GM20431 (cell line): ENCODE data around the gene TAS1R3.

Experiments used
- in situ Hi-C: fragments of 300-500 bp; cut with MseI, MboI; formaldehyde crosslinking; loops from one replicate; pipeline ENCODE4 v1.15.0; 2020; ENCODE audit warnings: low sequenced_read_pairs; ENCODE audit not compliant: unreplicated experiment

TAS1R3 gene

DNA sequence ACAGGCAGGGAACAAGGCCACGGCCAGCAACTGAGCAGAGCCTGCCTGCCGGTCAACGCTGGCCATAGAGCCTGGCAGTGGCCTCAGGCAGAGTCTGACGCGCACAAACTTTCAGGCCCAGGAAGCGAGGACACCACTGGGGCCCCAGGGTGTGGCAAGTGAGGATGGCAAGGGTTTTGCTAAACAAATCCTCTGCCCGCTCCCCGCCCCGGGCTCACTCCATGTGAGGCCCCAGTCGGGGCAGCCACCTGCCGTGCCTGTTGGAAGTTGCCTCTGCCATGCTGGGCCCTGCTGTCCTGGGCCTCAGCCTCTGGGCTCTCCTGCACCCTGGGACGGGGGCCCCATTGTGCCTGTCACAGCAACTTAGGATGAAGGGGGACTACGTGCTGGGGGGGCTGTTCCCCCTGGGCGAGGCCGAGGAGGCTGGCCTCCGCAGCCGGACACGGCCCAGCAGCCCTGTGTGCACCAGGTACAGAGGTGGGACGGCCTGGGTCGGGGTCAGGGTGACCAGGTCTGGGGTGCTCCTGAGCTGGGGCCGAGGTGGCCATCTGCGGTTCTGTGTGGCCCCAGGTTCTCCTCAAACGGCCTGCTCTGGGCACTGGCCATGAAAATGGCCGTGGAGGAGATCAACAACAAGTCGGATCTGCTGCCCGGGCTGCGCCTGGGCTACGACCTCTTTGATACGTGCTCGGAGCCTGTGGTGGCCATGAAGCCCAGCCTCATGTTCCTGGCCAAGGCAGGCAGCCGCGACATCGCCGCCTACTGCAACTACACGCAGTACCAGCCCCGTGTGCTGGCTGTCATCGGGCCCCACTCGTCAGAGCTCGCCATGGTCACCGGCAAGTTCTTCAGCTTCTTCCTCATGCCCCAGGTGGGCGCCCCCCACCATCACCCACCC is at the start of gene TAS1R3:
Gene TAS1R3, plus strand, starts transcription at position 213 of the 898 bp plus-strand sequence. Its CDS starts 66 bp downstream, at position 279.
- in situ Hi-C loops: no loop called here

- in situ Hi-C loops: no loop called here
Observed at GRCh38 chr1:1281533-1282321, 49.4 kb upstream of the TAS1R3 start.

DNA sequence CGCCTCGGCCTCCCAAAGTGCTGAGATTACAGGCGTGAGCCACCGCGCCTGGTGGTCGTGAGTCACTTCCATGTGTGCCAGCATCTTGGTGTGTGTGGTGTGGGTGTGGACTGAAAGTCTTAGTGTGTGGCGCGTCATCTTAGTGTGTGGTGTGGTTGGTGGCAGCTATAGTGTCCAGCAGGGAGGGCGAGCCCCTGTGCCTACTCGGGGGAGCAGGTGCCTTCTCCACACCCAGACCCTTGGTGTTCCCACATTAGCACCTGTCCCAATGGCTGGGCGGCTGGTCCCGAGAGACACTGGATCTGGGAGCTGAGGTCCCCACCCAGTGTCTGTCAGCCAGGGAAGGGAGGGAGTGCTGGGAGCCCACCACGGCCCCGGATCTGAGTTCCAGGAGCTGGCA is 48.1 kb upstream of the TAS1R3 start:
- in situ Hi-C loops: no loop called here

DNA sequence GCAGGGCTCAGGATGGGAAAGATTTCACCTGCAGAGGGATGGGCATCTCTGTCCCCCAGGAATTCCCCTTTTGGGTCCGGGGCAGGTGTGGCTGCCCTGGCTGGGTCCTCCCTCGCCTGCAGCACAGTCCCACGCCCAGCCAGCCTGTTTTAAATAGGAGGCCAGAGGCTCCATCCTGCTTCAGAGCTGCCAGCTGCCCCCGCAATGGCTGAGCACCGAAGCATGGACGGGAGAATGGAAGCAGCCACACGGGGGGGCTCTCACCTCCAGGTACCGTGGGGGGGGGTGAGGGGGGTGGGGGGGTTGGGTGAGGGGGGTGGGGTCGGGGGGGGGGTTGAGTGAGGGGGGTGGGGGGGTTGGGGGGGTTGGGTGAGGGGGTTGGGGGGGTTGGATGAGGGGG is 47.3 kb upstream of the TAS1R3 start:
- in situ Hi-C loops: no loop called here

DNA sequence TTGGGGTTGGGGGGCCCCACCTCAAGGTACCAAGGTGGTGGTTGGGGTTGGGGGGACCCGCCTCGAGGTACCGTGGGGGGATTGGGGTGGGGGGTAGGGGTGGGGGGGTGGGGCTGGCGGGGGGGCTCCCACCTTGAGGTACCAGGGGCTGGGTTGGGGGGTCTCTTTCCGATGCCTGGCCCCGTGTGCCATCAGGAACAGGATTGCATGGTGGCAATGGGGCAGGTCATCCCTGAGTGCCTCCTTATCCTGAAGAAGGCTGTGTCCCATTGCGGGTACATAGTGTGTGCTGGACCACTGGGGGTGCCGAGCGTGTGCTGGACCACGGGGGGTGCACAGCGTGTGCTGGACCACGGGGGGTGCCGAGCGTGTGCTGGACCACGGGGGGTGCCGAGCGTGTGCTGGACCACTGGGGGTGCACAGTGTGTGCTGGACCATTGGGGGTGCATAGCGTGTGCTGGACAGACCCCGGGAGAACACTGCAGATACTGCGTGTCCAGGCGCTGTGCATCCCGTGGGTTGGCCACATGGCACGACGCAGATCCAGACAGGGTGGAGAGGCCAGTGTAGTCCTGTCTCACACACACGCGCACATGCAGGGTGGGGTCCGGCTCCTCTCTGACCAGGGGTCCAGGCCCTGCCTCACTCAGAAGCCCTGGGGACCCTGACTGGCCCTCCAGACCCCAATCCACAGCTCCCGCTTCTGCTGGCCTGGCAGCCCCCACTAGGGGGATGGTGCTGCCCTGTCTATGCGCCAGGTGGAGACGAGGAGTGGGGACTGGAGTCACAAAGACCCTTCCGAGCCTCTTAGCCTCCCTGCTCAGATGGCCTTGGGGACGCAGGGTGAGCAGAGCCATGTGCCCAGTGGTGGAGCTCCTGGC is 46.6 kb upstream of the TAS1R3 start:
- in situ Hi-C loops: no loop called here

DNA sequence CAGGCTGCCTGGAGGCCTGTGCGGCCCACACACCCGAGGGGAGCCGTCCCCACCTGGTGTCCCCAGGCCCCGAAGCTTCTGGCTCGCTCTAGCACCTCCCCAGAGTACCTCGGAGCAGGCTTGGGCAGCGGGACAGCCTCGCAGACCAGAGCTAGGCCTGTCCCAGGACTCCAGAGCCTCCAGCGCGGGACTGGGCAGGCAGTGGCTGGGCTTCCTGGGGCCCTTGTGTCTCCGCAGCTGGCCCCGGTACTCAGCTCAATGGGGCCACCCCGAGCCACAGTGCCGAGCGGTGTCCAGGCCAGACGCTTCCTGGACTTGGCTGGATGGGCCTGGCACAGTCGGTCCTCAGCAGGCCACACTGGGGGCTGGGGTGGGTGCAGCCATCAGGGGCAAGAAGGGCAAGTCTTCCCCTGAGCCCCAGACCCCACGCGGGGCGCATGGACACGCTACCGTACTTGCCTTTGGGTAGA is 45.9 kb upstream of the TAS1R3 start:
- in situ Hi-C loops: no loop called here

DNA sequence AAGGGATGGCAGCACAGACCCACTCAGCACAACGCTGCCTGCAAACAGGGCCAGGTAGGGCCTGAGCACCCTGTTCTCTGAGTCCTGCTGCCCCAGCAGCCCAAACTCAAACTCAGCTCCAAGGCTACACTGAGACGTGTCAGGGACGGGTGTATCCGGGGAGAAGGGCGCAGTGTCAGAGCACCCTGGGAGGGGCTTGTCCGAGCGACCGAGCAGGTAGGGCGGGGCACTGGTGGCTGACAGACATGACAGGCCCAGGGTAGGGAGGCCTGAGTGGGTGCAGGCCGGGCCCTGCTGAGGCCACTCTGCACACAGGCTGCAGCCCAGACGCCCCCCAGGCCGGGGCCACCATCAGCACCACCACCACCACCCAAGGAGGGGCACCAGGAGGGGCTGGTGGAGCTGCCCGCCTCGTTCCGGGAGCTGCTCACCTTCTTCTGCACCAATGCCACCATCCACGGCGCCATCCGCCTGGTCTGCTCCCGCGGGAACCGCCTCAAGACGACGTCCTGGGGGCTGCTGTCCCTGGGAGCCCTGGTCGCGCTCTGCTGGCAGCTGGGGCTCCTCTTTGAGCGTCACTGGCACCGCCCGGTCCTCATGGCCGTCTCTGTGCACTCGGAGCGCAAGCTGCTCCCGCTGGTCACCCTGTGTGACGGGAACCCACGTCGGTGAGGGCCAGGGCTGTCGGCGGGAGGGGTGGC is 45.3 kb upstream of the TAS1R3 start:
- in situ Hi-C loops: no loop called here

DNA sequence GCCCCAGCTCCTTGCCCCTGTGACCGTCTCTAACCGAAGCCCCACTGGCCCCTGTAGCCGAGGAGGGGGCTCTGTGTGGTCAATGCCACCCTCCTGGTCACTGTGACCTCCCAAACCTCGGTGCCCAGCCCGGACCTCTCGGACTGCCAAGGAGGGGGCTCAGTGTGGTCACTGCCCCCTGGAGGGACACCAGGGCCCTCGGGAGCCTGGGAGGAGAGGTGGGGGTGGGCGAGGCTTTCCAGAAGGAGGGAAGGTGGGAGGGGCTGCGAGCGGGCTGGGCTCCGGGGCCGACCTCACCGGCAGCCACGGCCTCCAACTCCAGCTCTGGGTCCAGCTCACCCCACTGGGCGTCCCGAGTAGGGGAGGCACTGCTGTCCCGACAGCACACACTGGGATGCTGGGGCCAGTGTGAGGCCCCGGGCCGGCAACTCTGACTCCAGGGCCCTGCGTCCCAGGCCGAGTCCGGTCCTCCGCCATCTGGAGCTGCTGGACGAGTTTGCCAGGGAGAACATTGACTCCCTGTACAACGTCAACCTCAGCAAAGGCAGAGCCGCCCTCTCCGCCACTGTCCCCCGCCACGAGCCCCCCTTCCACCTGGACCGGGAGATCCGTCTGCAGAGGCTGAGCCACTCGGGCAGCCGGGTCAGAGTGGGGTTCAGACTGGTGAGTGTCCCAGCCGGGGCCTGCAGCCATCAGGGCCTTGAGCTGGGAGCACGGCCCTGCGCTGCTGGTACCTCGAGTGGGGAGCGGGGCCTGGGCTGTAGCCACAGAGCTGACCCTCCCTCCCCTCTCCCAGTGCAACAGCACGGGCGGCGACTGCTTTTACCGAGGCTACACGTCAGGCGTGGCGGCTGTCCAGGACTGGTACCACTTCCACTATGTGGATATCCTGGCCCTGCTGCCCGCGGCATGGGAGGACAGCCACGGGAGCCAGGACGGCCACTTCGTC is 44.5 kb upstream of the TAS1R3 start:
- in situ Hi-C loops: no loop called here

- in situ Hi-C loops: no loop called here
Observed at GRCh38 chr1:1287288-1288110, 43.6 kb upstream of the TAS1R3 start.

- in situ Hi-C loops: no loop called here
Observed at GRCh38 chr1:1290238-1290731, 40.8 kb upstream of the TAS1R3 start.

- in situ Hi-C loops: no loop called here
Observed at GRCh38 chr1:1291023-1291528, 40.0 kb upstream of the TAS1R3 start.

DNA sequence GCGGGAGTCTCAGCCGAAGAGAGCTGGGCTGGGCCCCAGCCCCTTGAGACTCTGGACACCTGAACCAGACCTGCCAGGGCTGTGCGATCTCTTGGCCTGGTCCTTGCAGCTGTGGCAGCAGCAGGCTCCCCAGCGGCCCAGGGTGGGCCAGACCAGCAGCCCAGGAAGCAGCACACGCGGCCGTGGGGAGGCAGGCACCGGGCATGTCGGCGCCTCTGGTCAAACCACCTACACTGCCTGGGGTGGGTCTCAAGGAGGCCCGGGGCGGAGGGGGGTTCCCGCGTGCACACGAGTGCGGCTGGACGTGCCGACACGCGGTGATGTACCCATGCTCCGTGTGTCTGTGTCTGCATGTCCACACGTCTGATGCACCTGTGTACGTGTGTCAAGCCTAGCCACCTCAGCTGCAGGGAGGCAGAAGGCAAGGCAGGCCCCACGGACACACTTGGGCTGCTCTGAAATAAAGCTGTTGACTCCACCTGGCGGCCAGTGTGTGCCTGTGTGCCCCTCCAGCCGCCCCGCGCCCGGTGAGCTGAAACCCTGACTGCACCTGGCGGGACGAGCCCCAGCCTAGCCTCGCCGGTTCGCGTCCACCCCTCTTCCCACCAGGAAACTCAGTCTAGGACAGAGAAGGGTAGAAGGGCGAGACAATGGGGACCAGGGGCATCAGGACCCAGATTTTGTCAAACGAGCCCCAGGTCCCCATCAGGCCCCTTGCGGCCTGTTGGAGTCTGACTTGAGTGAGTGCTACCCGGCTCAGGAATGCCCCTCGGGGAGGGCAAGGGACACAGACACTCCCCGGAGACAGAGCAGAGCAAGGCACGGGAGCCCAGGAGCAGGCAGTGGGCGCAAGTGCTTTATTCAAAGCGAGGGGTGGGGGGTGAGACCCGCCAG is 39.3 kb upstream of the TAS1R3 start:
- in situ Hi-C loops: no loop called here

GRCh38 chr1:1292442-1292779 is 38.7 kb upstream of the TAS1R3 start:
- in situ Hi-C loops: no loop called here

GRCh38 chr1:1292851-1293250 is 38.2 kb upstream of the TAS1R3 start:
- in situ Hi-C loops: no loop called here

DNA sequence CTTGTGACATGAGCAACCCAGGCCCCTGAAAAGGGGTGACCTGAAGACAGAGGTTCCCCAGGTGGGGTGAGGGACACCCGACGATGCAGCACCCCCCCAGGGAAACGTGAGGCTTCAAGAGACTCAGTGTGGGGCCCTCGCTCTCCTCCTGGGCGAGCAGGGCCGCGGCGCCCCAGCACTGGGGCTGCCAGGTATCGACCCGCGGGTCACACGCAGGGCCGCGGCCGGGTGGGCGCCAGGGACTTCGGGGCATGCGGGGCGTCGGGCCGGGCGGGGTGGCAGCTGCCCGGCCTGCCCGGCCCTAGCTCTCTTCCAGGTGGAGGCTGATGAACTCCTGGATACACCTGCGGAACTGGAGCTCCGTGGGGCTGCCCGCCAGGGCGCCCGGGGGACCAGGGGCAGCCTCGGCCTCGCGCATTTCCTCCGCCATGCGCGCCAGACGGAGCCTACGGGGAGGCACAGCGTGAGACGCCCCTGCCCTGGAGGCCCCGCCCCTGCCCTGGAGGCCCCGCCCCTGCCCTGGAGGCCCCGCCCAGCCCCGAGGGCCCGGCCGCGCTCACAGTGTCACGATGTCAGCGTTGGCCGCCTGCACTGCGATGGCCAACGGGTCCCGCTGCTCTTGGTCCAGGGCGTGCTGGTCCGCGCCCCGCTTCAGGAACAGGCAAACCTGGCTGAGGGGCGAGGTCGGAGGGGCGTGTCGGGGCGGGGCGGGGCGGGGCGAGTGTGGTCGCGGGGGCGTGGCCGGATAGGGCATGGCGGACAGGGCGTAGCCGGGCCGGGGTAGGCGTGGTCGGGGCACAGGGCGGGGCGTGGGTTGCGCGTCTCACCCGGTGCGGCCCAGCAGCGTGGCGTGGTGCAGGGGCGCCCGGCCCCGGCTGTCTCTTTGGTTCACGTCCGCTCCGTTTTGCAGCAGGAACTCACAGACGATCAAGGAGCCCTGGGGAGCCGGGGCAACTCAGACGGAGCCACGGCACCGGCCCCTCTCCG is 37.5 kb upstream of the TAS1R3 start:
- in situ Hi-C loops: no loop called here
